Esophagus muscularis mucosa (tissue), 4 donors: ENCODE data around the gene NFKB2. TPM values are rescaled to one million over a fixed set of nuclear protein-coding genes. Genes with fewer than 3 reads are reported as not detected.

Source experiments
- DNase-seq: peaks from one replicate; pipeline ENCODE4 v3.0.0-alpha.2; 2017; ENCODE audit errors: extremely low spot score
- H3K27ac ChIP-seq, 4 donors: fragments of 200-600 bp; sonication (generic); replicated peaks in 1 of 4; 1 replicate in 3 of 4; 2 replicates in 1 of 4; pipeline ENCODE4 v1.5.1; 2016 to 2019; ENCODE audit warnings: mild to moderate bottlenecking in 1 of 4
- H3K27me3 ChIP-seq, 4 donors: fragments of 200-600 bp; sonication (generic); one replicate each; pipeline versions ENCODE4 v1.5.1 to v1.6.0; 2016 to 2019
- H3K36me3 ChIP-seq, 4 donors: fragments of 200-600 bp; sonication (generic); one replicate each; pipeline ENCODE4 v1.5.1; 2016 to 2019
- H3K4me1 ChIP-seq, 4 donors: fragments of 200-600 bp; sonication (generic); one replicate each; pipeline ENCODE4 v1.5.1; 2016 to 2019
- H3K4me3 ChIP-seq, 4 donors: fragments of 200-600 bp; sonication (generic); 1 replicate in 2 of 4; 2 replicates in 2 of 4; pipeline ENCODE4 v1.5.1; 2016 to 2019; ENCODE audit warnings: mild to moderate bottlenecking in 4 of 4, moderate library complexity in 1 of 4
- H3K9me3 ChIP-seq, 4 donors: fragments of 200-600 bp; sonication (generic); 1 replicate in 3 of 4; 2 replicates in 1 of 4; pipeline ENCODE4 v1.5.1; 2016 to 2019
- CTCF ChIP-seq, 3 experiments: fragments of 200-600 bp in 2 of 3; fragments of 450-650 bp in 1 of 3; sonication (generic) in 2 of 3; IDR thresholded peaks; one replicate each; pipeline ENCODE4 v1.5.1; 2017 to 2019; ENCODE audit warnings: antibody characterized with exemption in 3 of 3, mild to moderate bottlenecking in 2 of 3, moderate library complexity in 1 of 3
- EP300 ChIP-seq: sonication (generic); formaldehyde crosslinking; IDR thresholded peaks from one replicate; pipeline ENCODE4 v1.6.1; 2017; ENCODE audit warnings: antibody characterized with exemption
- POLR2A ChIP-seq: fragments of 450-650 bp; IDR thresholded peaks from one replicate; pipeline ENCODE4 v1.6.1; 2017; ENCODE audit warnings: antibody characterized with exemption, moderate library complexity, mild to moderate bottlenecking, low read depth
- POLR2AphosphoS5 ChIP-seq, 2 donors: sonication (generic); formaldehyde crosslinking; IDR thresholded peaks; one replicate each; pipeline ENCODE4 v1.6.1; 2017; ENCODE audit warnings: antibody characterized with exemption in 2 of 2
- WGBS: methylation state at CpG from one replicate; pipeline ENCODE4 v1.1.5; 2018; 5-methylcytosine and 5-hydroxymethylcytosine counted together
- intact Hi-C: fragments of 100-400 bp; cut with DNase I; formaldehyde crosslinking; loops from one replicate; pipeline ENCODE4 v1.15.1; 2023
- total RNA-seq, 4 donors: library from RNA; depleted of rRNA; stranded (reverse); fragments of >200 nt; gene quantifications; one replicate each; pipeline versions ENCODE4 v1.1.0 to v1.2.1, GENCODE V29; 2016

The NFKB2 gene
- total RNA-seq, 4 donors from 2014 or later = 18.7 to 47.0 (median 41.2) TPM

GRCh38 chr10:102396730-102397151 is 1.2 kb downstream of the NFKB2 start:
- 78% methylated on average over 10 of the region's 12 CpGs for WGBS
- H3K27ac ChIP-seq = peak overlapping the region; percentile 95 to 99 (median 98)
- TF ChIP-seq POLR2A (no peak), POLR2AphosphoS5 (IDR thresholded peaks at IDR 0.05) (no peak), CTCF (IDR thresholded peaks at IDR 0.05) (no peak), EP300 (no peak)
- H3K4me1 ChIP-seq = peaks cover 32 to 80% (median 75%) of the 10 kb centered on the region in 4 donors
- no peaks in the 10 kb centered on the region for H3K9me3 ChIP-seq
- H3K27me3 ChIP-seq = no peaks in the 10 kb centered on the region
- DNase-seq = no peak
- peak overlapping the region; percentile 70 to 88 (median 72) for H3K4me3 ChIP-seq
- H3K36me3 ChIP-seq = peaks cover 0 to 41% (median 35%) of the 10 kb centered on the region in 4 donors
- intact Hi-C loops = no loop called here

- WGBS = 87% methylated on average over 14 of the region's 14 CpGs
- Histone ChIP-seq H3K36me3 (peaks cover 0 to 48% (median 43%) of the 10 kb centered on the region in 4 donors), H3K4me1 (peaks cover 32 to 88% (median 82%) of the 10 kb centered on the region in 4 donors), H3K27ac (peak overlapping the region; percentile 95 to 99 (median 98)), H3K27me3 (no peaks in the 10 kb centered on the region), H3K4me3 (peak overlapping the region in 1 of 4 donors; percentile 72), H3K9me3 (no peaks in the 10 kb centered on the region)
- intact Hi-C loops = no loop called here
- no peak for TF ChIP-seq EP300
- no peak for TF ChIP-seq POLR2AphosphoS5 (IDR thresholded peaks at IDR 0.05)
- TF ChIP-seq CTCF (IDR thresholded peaks at IDR 0.05) = no peak
- TF ChIP-seq POLR2A = no peak
- DNase-seq = no peak
These were observed 2.0 kb downstream of the NFKB2 start for GRCh38 chr10:102397222-102398171.

GRCh38 chr10:102398172-102399020 is 2.9 kb downstream of the NFKB2 start:
- Histone ChIP-seq H3K36me3 (peaks cover 0 to 57% (median 48%) of the 10 kb centered on the region in 4 donors), H3K4me3 (peak overlapping the region in 3 of 4 donors; percentile 59 to 68 (median 63))
- WGBS = 85% methylated on average over 17 of the region's 21 CpGs

More at GRCh38 chr10:102398172-102399020, 2.9 kb downstream of the NFKB2 start:
- no peak for DNase-seq
- Histone ChIP-seq H3K27ac (peak overlapping the region; percentile 86 to 99 (median 94)), H3K9me3 (no peaks in the 10 kb centered on the region), H3K4me1 (peaks cover 30 to 92% (median 85%) of the 10 kb centered on the region in 4 donors), H3K27me3 (no peaks in the 10 kb centered on the region)
- no peak for TF ChIP-seq POLR2AphosphoS5 (IDR thresholded peaks at IDR 0.05)
- TF ChIP-seq POLR2A = no peak
- TF ChIP-seq EP300 = no peak
- no peak for TF ChIP-seq CTCF (IDR thresholded peaks at IDR 0.05)
- intact Hi-C loops = no loop called here
